Measurements from ENCODE around the gene THSD8.
"Not testable (repeated sequence)": the region's sequence is repeated elsewhere in the genome, so short reads cannot be mapped to it uniquely, and the experiment has no call there.

Gene THSD8

DNA sequence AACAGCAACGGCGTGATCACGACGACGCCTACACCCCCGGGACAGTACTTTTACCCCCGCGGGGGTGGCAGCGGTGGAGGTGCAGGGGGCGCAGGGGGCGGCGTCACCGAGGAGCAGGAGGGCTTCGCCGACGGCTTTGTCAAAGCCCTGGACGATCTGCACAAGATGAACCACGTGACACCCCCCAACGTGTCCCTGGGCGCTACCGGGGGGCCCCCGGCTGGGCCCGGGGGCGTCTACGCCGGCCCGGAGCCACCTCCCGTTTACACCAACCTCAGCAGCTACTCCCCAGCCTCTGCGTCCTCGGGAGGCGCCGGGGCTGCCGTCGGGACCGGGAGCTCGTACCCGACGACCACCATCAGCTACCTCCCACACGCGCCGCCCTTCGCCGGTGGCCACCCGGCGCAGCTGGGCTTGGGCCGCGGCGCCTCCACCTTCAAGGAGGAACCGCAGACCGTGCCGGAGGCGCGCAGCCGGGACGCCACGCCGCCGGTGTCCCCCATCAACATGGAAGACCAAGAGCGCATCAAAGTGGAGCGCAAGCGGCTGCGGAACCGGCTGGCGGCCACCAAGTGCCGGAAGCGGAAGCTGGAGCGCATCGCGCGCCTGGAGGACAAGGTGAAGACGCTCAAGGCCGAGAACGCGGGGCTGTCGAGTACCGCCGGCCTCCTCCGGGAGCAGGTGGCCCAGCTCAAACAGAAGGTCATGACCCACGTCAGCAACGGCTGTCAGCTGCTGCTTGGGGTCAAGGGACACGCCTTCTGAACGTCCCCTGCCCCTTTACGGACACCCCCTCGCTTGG, 9.6 kb upstream of the THSD8 start:
- no peak for DNase-seq (ENCODE audit: low spot score)

DNA sequence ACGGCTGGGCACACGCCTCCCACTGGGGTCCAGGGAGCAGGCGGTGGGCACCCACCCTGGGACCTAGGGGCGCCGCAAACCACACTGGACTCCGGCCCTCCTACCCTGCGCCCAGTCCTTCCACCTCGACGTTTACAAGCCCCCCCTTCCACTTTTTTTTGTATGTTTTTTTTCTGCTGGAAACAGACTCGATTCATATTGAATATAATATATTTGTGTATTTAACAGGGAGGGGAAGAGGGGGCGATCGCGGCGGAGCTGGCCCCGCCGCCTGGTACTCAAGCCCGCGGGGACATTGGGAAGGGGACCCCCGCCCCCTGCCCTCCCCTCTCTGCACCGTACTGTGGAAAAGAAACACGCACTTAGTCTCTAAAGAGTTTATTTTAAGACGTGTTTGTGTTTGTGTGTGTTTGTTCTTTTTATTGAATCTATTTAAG, 9.0 kb upstream of the THSD8 start:
- no peak for DNase-seq (ENCODE audit: low spot score)

DNA sequence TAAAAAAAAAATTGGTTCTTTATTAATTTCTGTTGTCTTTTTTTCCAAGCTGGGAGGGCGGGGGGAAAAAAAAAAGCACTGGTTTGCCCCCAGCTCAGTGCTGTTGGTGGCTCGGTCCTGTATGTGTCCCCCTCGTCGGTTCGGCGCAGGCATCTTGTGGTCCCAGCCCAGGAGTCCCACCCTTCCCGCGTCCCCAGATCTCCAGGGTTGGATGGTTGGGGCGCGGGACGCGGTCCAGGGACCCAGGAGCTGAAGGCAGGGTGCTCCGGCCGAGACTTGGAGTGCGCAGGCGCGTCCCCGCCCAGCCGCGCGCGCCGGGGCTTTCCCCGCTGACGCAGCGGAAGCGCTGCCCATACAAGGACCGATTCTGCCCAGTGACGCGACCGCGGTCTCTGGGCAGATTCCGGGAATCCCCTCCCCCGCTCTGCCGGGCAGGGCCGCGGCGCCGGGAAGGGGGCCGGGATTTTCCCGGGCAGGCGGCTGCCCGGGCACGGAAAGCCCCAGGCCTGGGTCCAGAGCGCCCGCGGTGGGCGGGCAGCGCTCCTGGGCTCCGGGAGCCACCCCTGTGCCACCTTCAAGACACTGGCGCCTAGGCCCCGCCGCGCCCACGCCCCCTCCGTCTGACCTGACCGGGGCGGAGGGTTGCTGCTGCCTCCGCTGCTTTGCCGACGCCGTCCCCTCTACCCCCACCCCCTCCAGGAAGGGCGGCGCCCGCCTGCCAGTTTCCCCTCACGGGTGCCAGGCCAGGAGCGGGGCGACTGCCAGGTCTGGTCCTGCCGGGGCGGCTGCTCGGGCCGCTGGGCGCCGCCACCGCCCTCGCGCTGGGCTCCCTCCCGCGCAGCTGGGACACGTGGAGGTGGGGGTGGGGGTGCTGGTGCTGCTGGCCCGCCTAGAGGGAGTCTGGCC, 8.3 kb upstream of the THSD8 start:
- peak; percentile 94 for DNase-seq (ENCODE audit: low spot score)

DNA sequence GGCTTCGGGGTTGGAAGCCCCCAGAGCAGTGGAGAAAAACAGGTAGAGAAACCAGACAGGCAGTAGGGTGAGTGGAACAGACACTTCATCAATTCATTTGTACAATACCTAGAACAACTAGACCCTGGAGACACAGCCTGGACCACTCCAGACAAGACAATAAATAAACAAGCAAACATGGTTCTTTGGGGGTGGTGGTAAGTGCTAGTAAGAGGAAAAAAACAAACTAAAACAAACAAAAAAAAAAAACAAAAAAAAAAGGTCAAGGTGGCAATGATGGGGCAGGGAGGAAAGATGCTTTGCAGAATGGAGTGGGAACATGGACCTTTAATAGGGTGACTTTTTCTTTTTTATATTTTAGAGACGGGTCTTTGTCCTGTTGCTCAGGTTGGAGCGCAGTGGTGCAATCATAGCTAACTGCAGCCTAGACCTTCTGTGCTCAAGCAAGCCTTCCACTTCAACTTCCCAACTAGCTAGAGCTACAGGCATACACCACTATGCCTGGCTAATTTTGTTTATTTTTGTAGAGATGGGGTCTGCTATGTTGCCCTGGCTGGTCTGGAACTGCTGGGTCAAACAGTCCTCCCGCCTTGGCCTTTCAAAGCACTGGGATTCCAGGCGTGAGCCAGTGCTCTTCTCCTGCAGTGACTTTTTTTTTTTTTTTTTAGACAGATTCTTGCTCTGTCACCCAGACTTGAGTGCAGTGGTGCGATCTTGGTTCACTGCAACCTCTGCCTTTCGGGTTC, 7.5 kb upstream of the THSD8 start:
- DNase-seq (ENCODE audit: low spot score): no peak

DNA sequence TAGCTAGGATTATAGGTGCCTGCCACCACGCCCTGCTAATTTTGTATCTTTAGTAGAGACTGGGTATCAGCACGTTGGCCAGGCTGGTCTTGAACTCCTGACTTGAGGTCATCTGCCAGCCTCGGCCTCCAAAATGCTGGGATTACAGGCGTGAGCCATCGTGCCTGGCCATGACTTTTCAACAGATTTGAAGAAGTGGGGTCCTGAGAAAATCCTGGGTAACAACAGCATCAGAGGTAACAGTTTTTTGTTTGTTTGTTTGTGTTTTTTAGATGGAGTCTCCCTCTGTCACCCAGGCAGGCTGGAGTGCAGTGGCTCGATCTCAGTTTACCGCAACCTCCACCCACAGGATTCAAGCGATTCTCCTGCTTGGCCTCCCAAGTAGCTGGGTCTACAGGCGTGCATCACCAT, 6.9 kb upstream of the THSD8 start:
- no peak for DNase-seq (ENCODE audit: low spot score)

DNA sequence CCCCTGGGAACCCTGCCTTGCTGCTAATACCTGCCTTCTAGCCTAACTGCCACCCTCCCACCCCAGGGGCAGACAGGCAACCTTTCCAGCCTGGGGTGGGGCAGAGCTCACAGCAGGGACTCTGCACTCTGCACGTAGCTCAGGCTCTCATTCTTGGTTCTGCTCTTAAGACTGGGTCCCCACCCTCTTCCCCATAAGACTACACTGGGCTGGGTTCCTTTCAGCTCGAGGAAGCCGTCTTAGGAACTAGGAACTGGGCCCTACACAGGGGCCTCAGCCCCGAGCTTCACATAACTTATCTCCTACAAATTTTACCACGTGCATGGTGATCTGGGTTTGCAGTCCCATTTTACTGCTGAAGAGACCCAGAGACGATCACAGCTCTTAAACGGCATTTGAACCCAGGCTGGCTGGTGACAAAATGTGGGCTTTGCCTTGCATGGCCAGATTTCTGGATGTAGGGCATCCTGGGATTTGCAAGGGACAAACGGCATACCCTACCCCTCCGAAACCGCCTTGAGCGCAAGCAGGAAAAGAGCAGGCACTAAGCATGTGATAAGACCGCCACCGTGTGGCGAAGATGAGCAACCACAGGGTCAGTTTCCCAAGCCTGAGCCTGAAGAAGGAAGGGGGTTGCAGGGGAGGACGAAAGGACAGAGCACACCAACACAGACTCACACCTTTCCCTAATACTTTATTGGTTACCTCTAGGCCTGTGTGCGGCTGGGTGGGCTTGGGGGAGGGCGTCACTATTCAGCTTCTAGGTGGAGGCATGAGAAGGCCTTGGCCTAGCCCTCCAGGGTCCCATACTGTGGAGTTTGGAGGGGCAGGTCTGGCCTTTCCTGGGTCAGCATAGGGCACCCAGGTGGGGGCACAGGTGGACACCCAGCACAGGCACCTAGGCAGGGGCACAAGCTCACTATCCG, 5.5 kb upstream of the THSD8 start:
- DNase-seq (ENCODE audit: low spot score): peak; percentile 59

DNA sequence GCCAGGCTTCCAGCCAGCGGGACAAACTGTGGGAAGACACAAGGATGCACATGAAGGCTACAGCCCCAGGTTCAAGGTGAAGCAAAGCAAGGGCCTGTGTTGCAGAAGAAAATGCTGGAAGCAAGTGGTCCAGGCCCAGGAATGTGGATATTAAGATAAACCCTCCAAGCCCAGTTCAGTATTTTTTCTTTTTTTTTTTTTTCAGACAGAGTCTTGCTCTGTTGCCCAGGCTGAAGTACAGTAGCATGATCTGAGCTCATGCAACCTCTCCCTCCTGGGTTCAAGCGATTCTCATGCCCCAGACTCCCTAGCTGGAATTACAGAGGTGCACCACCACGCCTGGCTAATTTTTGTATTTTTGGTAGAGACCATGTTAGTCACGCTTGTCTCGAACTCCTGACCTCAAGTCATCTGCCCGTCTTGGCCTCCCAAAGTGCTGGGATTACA, 4.7 kb upstream of the THSD8 start:
- no peak for DNase-seq (ENCODE audit: low spot score)

DNA sequence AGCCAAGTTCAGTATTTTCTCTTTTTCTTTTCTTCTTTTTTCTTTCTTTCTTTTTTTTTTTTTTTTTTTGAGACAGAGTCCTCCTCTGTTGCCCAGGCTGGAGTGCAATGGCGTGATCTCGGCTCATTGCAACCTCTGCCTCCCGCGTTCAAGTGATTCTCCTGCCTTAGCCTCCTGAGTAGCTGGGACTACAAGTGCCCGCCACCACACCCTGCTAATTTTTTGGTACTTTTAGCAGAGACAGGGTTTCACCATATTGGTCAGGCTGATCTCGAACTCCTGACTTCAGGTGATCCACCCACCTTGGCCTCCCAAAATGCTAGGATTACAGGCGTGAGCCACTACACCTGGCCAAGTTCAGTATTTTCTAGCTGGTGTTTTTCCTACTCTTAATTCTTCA, 4.3 kb upstream of the THSD8 start:
- DNase-seq (ENCODE audit: low spot score): not testable (repeated sequence)

DNA sequence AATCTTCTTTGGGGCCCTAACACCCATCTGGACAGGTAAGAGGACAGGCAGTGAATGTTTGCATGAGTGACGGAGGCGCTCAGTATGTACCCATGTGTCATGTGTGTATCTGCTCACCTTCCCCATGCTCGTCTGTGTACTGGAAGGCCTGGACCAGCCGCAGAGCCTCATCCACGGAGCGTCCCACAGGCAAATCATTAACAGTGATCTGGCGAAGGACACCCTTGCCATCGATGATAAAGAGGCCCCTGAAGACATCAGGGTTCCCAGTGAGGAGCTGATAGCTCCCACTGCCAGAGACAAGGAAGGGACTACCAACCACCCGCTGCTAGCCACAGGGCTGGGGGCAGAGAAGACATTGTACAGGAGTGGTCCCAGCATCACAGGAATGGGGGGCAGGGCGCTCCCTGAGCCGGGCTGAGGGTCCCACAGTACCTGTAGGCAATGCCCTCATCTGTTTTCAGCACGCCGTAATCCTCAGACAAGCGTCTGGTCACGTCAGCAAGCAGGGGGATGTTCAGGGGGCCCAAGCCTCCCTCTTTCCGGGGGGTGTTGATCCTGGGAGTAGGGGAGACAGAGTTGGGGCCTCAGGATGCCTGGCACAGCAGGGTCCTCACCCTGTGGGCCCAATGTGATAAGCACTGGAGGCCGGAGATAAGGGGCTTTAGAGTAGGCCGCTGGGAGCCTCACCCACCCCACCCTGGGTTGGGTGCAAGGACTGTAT, 2.0 kb upstream of the THSD8 start:
- no peak for DNase-seq (ENCODE audit: low spot score)

DNA sequence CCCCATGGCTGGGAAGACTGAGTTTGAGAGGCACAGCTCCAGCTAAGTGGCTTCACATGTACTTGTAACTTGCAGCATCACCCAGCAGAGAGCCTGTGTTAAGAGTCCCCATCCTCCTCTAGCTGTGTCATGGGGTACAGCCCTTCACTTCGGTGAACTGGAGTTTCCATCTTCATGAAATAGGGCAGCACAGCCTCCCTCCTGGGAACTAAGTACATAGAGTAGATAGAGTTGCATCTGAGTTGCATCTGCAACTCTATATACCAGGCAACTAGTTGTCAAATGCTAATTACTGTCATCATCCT, 1.5 kb upstream of the THSD8 start:
- no peak for DNase-seq (ENCODE audit: low spot score)

DNA sequence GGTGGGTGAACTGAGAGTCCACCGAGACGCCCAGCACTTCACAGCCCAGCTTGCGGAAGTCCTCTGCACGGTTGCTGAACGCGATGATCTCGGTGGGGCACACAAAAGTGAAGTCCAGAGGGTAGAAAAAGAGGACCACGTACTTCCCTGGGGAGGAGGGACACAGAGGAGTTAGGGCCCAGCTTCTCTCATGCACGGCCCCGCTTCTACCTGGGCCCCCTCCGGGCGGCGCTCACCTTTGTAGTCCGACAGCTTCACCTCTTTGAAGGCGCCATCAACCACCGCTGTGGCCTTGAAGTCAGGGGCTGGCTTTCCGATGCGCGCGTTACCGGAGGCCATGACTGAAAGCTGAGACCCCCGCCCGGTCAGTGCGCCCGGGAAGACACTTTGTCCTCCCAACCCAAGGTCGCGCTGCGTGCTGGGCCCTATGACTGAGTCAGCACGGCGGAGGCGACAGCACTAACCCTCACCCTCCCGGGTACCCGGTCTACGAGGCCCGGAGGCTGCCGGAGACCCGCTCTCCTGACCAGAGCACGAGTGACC, 875 bp upstream of the THSD8 start:
- no peak for DNase-seq (ENCODE audit: low spot score)

DNA sequence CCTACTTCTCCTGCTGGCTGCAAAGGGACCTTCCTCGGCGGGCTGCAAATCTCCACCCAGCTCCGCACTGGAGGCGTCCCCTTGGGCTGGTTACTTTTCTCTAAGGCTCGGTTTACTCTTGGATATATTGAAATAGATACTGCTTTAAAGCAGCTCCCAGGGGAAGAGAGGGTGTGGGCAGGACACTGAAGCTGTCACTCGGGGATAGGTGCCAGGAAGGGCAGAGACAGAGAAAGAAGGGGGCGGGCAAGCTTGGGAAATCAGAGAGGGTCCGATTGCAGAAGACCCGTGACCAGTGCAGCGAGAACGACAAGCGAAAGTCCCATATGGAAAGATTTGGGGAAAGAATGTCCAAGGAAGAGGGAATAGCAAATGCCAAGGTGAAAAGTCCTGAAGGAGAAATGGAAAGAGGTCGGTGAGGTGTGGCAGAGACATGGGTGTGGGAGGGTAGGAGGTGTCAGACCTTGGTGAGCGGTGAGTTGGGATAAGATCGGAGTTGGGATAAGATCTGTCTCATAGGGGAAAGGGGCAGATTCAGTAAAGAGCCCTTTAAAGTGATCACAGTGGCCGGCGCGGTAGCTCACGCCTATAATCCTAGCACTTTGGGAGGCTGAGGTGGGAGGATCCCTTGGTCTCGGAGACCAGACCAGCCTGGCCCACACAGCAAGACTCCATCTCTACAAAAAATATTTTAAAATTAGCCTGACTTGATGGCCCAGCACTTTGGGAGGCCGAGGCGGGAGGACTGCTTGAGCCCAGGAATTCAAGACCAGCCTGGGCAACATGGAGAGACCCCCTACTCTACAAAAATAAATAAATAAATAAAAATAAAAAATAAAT, 618 bp downstream of the THSD8 start:
- peak; percentile 32 for DNase-seq (ENCODE audit: low spot score)

DNA sequence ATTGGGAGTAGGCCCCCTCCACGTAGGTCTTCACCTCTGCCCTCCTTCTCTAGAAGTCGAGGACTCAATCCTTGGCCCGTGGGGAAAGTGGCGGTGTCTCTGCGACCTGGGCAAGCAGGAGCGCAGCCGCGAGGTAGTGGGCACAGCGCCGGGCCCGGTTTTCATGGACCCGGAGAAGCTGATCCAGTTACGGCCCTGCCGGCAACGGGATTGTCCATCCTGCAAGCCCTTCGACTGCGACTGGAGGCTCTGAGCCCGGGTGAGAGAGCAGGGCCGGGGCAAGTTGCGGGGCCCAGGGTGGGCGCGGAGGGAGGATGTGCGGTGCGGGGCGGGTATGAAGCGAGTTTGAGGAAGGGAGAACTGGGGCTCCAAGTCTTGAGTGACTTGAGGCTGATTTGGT, 2.2 kb downstream of the THSD8 start:
- DNase-seq (ENCODE audit: low spot score): no peak

DNA sequence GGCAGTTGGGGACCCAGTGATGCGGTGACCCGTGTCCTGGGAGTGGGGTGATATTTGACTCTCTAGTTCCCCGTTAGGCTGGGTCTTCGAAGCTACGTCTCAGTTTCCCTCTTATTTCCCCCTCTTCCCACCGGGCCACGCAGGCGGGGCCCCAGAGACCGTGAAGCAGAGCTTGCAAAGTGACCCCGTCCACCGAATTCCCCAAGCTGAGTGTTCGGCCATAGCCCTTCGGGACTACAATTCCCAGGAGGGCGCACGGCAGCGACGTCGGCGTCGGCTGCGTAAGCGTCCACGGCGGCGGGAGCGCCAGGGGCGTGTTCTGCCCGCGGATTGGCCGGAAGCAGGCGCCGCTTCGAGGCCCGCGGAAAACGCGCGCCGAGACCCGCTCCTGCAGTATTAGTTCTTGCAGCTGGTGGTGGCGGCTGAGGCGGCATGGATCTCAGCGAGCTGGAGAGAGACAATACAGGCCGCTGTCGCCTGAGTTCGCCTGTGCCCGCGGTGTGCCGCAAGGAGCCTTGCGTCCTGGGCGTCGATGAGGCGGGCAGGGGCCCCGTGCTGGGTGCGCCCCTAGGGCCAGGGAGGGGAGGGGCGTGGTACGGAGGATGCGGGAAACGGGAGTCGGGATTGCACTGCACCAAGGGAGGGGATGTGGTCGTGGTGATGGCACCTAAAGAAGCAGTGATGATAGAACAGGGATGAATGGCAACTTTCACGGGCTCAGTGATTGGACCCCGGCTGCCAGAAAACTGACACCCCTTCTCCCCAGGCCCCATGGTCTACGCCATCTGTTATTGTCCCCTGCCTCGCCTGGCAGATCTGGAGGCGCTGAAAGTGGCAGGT, 4.6 kb downstream of the THSD8 start, which contains the start of gene RNASEH2A:
Gene RNASEH2A, plus strand, starts transcription at position 343 of the 840 bp plus-strand sequence. Its CDS starts 90 bp downstream, at position 433.
- DNase-seq (ENCODE audit: low spot score): peak; percentile 93

DNA sequence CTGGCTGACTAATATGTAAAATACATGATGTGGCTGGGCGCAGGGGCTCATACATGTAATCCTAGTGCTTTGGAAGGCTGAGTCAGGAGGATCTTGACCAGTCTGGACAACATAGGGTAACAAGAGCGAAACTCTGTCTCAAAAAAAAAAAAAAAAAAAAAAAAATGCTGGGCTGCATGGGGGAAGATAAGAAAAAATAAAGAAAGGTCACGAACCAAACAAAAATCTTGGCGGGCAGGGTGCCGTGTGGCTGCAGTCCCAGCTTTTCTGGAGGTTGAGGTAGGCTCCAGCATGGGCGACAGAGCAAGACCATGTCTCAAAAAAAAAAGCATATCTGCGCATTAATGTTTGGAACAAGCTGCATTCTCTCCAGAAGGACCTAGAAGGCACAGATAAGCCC, 13.2 kb downstream of the THSD8 start:
- DNase-seq (ENCODE audit: low spot score): no peak

DNA sequence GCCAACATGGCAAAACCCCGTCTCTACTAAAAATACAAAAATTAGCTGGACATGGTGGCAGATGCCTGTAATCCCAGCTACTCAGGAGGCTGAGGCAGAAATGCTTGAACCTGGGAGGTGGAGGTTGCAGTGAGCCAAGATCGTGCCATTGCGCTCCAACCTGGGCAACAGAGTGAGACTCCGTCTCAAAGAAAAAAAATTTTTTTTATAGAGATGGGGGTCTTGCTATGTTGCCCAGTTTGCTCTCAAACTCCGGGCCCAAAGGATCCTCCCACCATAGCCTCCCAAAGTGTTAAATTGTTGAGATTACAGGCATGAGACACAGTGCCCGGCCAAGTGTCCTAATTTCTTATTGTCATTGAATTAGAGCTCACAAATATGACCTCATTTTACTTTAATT, 15.3 kb downstream of the THSD8 start:
- not testable (repeated sequence) for DNase-seq (ENCODE audit: low spot score)

DNA sequence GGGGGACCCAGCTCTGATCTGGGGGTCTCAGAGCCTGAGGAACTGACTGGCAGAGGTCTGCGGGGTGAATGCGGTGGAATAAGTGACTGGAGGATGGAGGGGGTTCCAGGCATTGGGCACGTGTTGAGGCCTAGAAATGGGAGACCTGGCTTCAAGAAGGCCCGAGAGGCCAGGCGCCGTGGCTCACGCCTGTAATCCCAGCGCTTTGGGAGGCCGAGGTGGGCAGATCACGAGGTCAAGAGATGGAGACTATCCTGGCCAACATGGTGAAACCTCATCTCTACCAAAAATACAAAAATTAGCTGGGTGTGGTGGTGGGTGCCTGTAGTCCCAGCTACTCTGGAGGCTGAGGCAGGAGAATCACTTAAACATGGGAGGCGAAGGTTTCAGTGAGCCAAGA, 15.9 kb downstream of the THSD8 start:
- DNase-seq (ENCODE audit: low spot score): not testable (repeated sequence)

DNA sequence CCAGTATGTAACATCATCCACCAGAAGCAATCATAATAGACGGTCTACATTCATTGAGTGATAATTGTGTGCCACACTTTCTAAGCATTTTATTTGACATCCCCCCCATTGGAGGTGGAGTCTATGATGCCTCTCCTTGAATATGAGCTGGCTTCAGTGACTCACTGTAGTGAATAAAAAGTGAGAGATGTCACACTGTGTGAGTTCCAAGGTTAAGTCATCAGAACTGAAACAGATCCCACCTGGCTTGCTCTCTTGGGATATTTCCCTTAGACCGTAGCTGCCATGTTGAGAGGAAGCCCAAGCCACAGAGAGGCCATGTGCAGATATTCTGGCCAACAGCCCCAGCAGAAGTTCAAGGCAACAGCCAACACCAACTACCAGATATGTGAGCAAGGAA, 19.9 kb downstream of the THSD8 start:
- no peak for DNase-seq (ENCODE audit: low spot score)

All from germinal center (tissue), 1 donor.